ENCODE data around the gene L3MBTL4. TPM values are rescaled to one million over a fixed set of nuclear protein-coding genes. Genes with fewer than 3 reads are reported as not detected.

L3MBTL4 gene
- total RNA-seq, 1 experiment from 2014 or later = 0.87 TPM

DNA sequence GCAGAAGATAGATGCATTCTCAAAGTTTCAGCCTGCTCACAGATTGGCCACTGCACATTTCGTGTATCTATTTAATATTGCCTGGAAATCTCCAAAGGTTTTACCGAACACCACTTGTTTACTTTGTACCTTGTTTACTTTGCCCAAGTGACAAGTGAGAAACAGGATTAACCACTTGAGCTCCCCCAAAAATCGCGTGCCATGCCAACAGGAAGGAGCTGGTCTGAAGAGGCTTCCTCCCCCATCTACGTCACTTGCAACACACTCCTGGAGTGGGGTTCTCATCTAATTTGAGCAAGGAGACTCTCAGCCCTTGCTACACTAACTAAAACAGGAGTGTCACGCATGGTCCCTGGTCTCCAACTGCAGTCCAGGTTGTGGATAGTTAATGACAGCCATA, 306.9 kb downstream of the L3MBTL4 start:
- Histone ChIP-seq H3K36me3 (ENCODE audit: control insufficient read depth, insufficient read depth, low read length) (no peaks in the 10 kb centered on the region), H3K9me3 (ENCODE audit: control insufficient read depth, insufficient read depth, low read depth, low read length) (no peaks in the 10 kb centered on the region), H3K27ac (ENCODE audit: low read length) (no peak overlapping the region), H3K4me3 (ENCODE audit: low read depth in 2 of 2, low read length in 2 of 2) (no peak overlapping the region), H3K4me1 (ENCODE audit: control insufficient read depth, insufficient read depth, low read length) (no peaks in the 10 kb centered on the region), H3K27me3 (ENCODE audit: control insufficient read depth, insufficient read depth, low read length) (no peaks in the 10 kb centered on the region)
- ATAC-seq = no peak
- in situ Hi-C loops (cut with HindIII; ENCODE audit: low pct_unique_long_range_greater_than_20kb, low sequenced_read_pairs) (no loop called here), intact Hi-C loops (cut with micrococcal nuclease; ENCODE audit: unreplicated experiment) (no loop called here)
- no TSS peak for BruUV-seq (replicated peaks)
- TF ChIP-seq TCF7L2 (IDR thresholded peaks at IDR 0.05; ENCODE audit: low read depth, low read length) = no peak
- TF ChIP-seq, protein P1, sequence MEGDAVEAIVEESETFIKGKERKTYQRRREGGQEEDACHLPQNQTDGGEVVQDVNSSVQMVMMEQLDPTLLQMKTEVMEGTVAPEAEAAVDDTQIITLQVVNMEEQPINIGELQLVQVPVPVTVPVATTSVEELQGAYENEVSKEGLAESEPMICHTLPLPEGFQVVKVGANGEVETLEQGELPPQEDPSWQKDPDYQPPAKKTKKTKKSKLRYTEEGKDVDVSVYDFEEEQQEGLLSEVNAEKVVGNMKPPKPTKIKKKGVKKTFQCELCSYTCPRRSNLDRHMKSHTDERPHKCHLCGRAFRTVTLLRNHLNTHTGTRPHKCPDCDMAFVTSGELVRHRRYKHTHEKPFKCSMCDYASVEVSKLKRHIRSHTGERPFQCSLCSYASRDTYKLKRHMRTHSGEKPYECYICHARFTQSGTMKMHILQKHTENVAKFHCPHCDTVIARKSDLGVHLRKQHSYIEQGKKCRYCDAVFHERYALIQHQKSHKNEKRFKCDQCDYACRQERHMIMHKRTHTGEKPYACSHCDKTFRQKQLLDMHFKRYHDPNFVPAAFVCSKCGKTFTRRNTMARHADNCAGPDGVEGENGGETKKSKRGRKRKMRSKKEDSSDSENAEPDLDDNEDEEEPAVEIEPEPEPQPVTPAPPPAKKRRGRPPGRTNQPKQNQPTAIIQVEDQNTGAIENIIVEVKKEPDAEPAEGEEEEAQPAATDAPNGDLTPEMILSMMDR (IDR thresholded peaks at IDR 0.05) = no peak
- TF ChIP-seq, protein P2, sequence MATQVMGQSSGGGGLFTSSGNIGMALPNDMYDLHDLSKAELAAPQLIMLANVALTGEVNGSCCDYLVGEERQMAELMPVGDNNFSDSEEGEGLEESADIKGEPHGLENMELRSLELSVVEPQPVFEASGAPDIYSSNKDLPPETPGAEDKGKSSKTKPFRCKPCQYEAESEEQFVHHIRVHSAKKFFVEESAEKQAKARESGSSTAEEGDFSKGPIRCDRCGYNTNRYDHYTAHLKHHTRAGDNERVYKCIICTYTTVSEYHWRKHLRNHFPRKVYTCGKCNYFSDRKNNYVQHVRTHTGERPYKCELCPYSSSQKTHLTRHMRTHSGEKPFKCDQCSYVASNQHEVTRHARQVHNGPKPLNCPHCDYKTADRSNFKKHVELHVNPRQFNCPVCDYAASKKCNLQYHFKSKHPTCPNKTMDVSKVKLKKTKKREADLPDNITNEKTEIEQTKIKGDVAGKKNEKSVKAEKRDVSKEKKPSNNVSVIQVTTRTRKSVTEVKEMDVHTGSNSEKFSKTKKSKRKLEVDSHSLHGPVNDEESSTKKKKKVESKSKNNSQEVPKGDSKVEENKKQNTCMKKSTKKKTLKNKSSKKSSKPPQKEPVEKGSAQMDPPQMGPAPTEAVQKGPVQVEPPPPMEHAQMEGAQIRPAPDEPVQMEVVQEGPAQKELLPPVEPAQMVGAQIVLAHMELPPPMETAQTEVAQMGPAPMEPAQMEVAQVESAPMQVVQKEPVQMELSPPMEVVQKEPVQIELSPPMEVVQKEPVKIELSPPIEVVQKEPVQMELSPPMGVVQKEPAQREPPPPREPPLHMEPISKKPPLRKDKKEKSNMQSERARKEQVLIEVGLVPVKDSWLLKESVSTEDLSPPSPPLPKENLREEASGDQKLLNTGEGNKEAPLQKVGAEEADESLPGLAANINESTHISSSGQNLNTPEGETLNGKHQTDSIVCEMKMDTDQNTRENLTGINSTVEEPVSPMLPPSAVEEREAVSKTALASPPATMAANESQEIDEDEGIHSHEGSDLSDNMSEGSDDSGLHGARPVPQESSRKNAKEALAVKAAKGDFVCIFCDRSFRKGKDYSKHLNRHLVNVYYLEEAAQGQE (IDR thresholded peaks at IDR 0.05; ENCODE audit: insufficient read depth in 1 of 2, low read depth in 2 of 2, low read length in 1 of 2) = no peak
- no peak for TF ChIP-seq SIN3A (IDR thresholded peaks at IDR 0.05; ENCODE audit: borderline replicate concordance, insufficient read depth, low read depth, low read length)
- no peak for TF ChIP-seq POLR2AphosphoS5 (IDR thresholded peaks at IDR 0.05; ENCODE audit: low read depth, low read length)
- ChIA-PET CTCF (no interaction called here), POLR2A (no interaction called here)
- no peak for DNase-seq (ENCODE audit: low read depth, low spot score)

DNA sequence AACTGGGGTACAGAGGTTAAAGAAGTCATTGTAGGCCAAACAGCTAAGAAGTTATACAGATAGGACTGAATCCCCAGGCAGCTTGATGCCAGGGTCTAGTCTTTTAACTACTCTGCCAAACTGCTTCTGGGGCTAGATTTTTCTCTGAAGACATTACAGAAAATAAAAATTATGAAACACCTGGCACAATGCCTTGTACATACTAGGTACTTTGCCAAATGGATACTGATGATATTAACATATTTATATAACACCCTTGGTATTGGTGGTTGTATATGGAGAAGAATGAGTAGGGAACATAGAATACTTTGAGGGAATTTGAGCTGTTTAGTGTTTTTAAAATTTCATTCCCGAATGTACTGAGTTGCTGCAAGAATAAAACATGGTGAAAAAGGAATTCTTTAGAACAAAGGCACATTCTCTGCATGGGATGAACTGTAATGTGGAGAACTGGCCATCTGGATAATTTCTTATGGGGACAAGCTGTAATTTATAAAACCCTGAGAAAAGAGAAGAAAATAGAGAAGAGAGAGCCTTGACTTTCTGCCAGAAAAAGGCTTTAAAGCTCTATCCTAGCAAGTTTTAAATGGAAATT, 308.5 kb downstream of the L3MBTL4 start:
- no peaks in the 10 kb centered on the region for H3K4me1 ChIP-seq (ENCODE audit: control insufficient read depth, insufficient read depth, low read length)
- BruUV-seq (replicated peaks) = no TSS peak
- no peaks in the 10 kb centered on the region for H3K27me3 ChIP-seq (ENCODE audit: control insufficient read depth, insufficient read depth, low read length)
- H3K27ac ChIP-seq (ENCODE audit: low read length) = no peak overlapping the region
- in situ Hi-C loops (cut with HindIII; ENCODE audit: low pct_unique_long_range_greater_than_20kb, low sequenced_read_pairs) (no loop called here), intact Hi-C loops (cut with micrococcal nuclease; ENCODE audit: unreplicated experiment) (no loop called here)
- H3K36me3 ChIP-seq (ENCODE audit: control insufficient read depth, insufficient read depth, low read length) = no peaks in the 10 kb centered on the region
- no peaks in the 10 kb centered on the region for H3K9me3 ChIP-seq (ENCODE audit: control insufficient read depth, insufficient read depth, low read depth, low read length)
- TF ChIP-seq POLR2AphosphoS5 (IDR thresholded peaks at IDR 0.05; ENCODE audit: low read depth, low read length) (no peak), TCF7L2 (IDR thresholded peaks at IDR 0.05; ENCODE audit: low read depth, low read length) (no peak), SIN3A (IDR thresholded peaks at IDR 0.05; ENCODE audit: borderline replicate concordance, insufficient read depth, low read depth, low read length) (no peak)
- TF ChIP-seq, protein P1 (IDR thresholded peaks at IDR 0.05) = no peak
- TF ChIP-seq, protein P2 (IDR thresholded peaks at IDR 0.05; ENCODE audit: insufficient read depth in 1 of 2, low read depth in 2 of 2, low read length in 1 of 2) = no peak
- no peak overlapping the region for H3K4me3 ChIP-seq (ENCODE audit: low read depth in 2 of 2, low read length in 2 of 2)
- POLR2A ChIA-PET = no interaction called here
- DNase-seq (ENCODE audit: low read depth, low spot score) = no peak
- CTCF ChIA-PET = no interaction called here
- ATAC-seq = no peak

Measured in Panc1 (cell line).